ENCODE data around the gene ST7L. TPM values are rescaled to one million over a fixed set of nuclear protein-coding genes. Genes with fewer than 3 reads are reported as not detected.

ST7L gene
- total and polyA plus RNA-seq, 2 experiments from 2014 or later: 9.2 to 14.2 TPM

DNA sequence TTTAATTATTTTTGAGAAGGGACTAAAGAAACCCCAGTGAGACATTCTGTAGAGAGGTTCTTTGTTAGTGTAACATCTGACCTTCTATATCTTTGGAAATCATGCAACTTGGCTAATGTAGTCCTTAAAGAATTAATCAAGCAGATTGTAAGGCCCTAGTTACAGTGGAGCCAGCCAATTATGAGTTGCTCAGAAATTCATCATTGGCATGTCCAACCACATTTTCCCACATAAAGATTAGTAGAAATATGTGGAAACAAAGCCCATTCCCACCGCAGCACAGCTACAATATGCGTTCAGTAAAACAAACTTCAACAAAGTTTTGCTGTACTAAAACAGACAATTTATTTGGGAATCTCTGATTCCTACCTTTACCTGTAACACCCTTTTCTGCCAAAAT is 82.4 kb downstream of the ST7L start:
- no peaks in the 10 kb centered on the region for H4K20me1 ChIP-seq (ENCODE audit: insufficient read depth, poor library complexity, severe bottlenecking)
- H2AFZ ChIP-seq: no peak overlapping the region
- no peaks in the 10 kb centered on the region for H3K9me3 ChIP-seq (ENCODE audit: low read depth)
- H3K4me2 ChIP-seq: no peak overlapping the region
- H3K27me3 ChIP-seq: no peaks in the 10 kb centered on the region
- no peaks in the 10 kb centered on the region for H3K36me3 ChIP-seq (replicated peaks; ENCODE audit: insufficient read depth, low read depth)
- no peak for DNase-seq (ENCODE audit: low spot score)
- no peak overlapping the region for H3K27ac ChIP-seq
- no peaks in the 10 kb centered on the region for H3K9me2 ChIP-seq (replicated peaks; ENCODE audit: insufficient read depth)
- H3K4me1 ChIP-seq (ENCODE audit: insufficient read depth): no peaks in the 10 kb centered on the region
- WGBS (ENCODE audit: low lambda C conversion rate, missing lambda C conversion rate): 100% methylated on average over 2 of the region's 2 CpGs
- H3K4me3 ChIP-seq: no peak overlapping the region
- H3K79me2 ChIP-seq: no peaks in the 10 kb centered on the region
- no peak for TF ChIP-seq EZH2 (IDR thresholded peaks at IDR 0.05; ENCODE audit: borderline replicate concordance)
- TF ChIP-seq, protein P1, sequence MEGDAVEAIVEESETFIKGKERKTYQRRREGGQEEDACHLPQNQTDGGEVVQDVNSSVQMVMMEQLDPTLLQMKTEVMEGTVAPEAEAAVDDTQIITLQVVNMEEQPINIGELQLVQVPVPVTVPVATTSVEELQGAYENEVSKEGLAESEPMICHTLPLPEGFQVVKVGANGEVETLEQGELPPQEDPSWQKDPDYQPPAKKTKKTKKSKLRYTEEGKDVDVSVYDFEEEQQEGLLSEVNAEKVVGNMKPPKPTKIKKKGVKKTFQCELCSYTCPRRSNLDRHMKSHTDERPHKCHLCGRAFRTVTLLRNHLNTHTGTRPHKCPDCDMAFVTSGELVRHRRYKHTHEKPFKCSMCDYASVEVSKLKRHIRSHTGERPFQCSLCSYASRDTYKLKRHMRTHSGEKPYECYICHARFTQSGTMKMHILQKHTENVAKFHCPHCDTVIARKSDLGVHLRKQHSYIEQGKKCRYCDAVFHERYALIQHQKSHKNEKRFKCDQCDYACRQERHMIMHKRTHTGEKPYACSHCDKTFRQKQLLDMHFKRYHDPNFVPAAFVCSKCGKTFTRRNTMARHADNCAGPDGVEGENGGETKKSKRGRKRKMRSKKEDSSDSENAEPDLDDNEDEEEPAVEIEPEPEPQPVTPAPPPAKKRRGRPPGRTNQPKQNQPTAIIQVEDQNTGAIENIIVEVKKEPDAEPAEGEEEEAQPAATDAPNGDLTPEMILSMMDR (IDR thresholded peaks at IDR 0.05; ENCODE audit: poor library complexity): no peak
- TF ChIP-seq EZH2phosphoT487 (IDR thresholded peaks at IDR 0.05; ENCODE audit: low read depth, severe bottlenecking, unreplicated experiment): no peak

DNA sequence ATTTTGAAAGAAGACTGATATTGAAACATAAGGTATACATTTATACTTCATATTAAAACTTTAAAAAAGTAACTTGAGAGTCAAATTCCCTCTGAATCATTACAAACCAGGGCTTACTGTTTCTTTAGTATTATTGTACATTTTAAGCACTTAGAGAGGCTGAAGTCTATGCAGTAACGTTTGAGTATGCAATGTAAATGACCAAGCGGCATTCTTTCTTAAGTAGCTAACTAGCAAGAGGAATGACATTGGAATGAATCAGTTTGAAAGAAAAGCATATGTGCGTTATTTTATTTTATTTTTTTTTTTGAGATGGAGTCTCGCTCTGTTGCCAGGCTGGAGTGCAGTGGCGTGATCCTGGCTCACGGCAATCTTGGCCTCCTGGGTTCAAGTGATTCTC is 85.9 kb downstream of the ST7L start:
- Histone ChIP-seq H4K20me1 (ENCODE audit: insufficient read depth, poor library complexity, severe bottlenecking) (no peaks in the 10 kb centered on the region), H3K27ac (no peak overlapping the region), H3K27me3 (no peaks in the 10 kb centered on the region), H3K4me1 (ENCODE audit: insufficient read depth) (no peaks in the 10 kb centered on the region), H3K4me2 (no peak overlapping the region), H3K36me3 (replicated peaks; ENCODE audit: insufficient read depth, low read depth) (no peaks in the 10 kb centered on the region), H2AFZ (no peak overlapping the region), H3K9me2 (replicated peaks; ENCODE audit: insufficient read depth) (no peaks in the 10 kb centered on the region), H3K79me2 (no peaks in the 10 kb centered on the region), H3K9me3 (ENCODE audit: low read depth) (no peaks in the 10 kb centered on the region), H3K4me3 (no peak overlapping the region)
- TF ChIP-seq EZH2 (IDR thresholded peaks at IDR 0.05; ENCODE audit: borderline replicate concordance): no peak
- no peak for TF ChIP-seq EZH2phosphoT487 (IDR thresholded peaks at IDR 0.05; ENCODE audit: low read depth, severe bottlenecking, unreplicated experiment)
- TF ChIP-seq, protein P1 (IDR thresholded peaks at IDR 0.05; ENCODE audit: poor library complexity): no peak
- DNase-seq (ENCODE audit: low spot score): no peak
- 96% methylated on average over 6 of the region's 6 CpGs for WGBS (ENCODE audit: low lambda C conversion rate, missing lambda C conversion rate)

DNA sequence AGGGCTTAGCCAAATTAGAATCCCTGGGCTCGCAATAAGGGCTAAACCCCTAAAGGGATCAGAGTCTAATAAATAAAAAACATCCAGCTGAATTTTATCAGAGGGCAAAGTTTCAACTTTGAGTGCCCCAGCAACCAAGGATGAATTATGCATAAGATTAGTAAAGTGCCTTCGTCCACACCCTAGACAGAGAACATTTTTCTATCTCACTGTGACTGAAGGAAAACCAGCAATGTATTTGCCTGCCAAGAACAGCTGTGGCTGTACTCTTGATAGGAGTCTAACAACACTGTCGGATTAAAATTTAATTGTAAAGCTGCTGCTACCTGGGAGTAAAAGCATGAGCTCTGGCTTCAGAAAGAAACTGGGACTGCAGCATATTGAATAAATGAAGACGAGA is 86.9 kb downstream of the ST7L start:
- Histone ChIP-seq H2AFZ (no peak overlapping the region), H4K20me1 (ENCODE audit: insufficient read depth, poor library complexity, severe bottlenecking) (no peaks in the 10 kb centered on the region), H3K27me3 (no peaks in the 10 kb centered on the region), H3K4me2 (no peak overlapping the region), H3K27ac (no peak overlapping the region), H3K36me3 (replicated peaks; ENCODE audit: insufficient read depth, low read depth) (no peaks in the 10 kb centered on the region), H3K9me2 (replicated peaks; ENCODE audit: insufficient read depth) (no peaks in the 10 kb centered on the region), H3K9me3 (ENCODE audit: low read depth) (no peaks in the 10 kb centered on the region), H3K4me1 (ENCODE audit: insufficient read depth) (no peaks in the 10 kb centered on the region), H3K4me3 (no peak overlapping the region), H3K79me2 (no peaks in the 10 kb centered on the region)
- no peak for DNase-seq (ENCODE audit: low spot score)
- 90% methylated on average over 4 of the region's 4 CpGs for WGBS (ENCODE audit: low lambda C conversion rate, missing lambda C conversion rate)
- TF ChIP-seq EZH2 (IDR thresholded peaks at IDR 0.05; ENCODE audit: borderline replicate concordance) (no peak), EZH2phosphoT487 (IDR thresholded peaks at IDR 0.05; ENCODE audit: low read depth, severe bottlenecking, unreplicated experiment) (no peak)
- TF ChIP-seq, protein P1 (IDR thresholded peaks at IDR 0.05; ENCODE audit: poor library complexity): no peak

DNA sequence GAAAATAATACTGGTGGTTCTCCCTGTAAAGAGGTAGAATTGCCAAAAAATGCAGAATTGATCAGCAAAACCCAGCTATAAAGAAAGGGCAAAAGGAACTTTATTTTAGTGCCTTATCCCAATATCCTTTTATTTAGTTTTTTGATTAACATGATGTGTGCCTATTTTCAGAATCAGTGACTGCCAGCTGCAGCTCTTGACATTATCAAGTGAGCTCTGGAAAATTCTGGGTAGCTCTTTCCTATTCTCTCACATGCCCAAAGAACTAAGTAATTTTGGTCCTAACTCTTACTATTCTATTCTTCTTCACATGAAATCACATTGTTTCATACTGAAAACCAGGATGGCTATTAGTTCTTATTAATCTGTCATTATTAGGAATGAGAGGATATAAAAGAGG is 88.1 kb downstream of the ST7L start:
- TF ChIP-seq EZH2 (IDR thresholded peaks at IDR 0.05; ENCODE audit: borderline replicate concordance) (no peak), EZH2phosphoT487 (IDR thresholded peaks at IDR 0.05; ENCODE audit: low read depth, severe bottlenecking, unreplicated experiment) (no peak)
- TF ChIP-seq, protein P1 (IDR thresholded peaks at IDR 0.05; ENCODE audit: poor library complexity): no peak
- no peak overlapping the region for H2AFZ ChIP-seq
- H3K27me3 ChIP-seq: no peaks in the 10 kb centered on the region
- H3K27ac ChIP-seq: no peak overlapping the region
- H3K79me2 ChIP-seq: no peaks in the 10 kb centered on the region
- H3K9me3 ChIP-seq (ENCODE audit: low read depth): no peaks in the 10 kb centered on the region
- no peaks in the 10 kb centered on the region for H3K9me2 ChIP-seq (replicated peaks; ENCODE audit: insufficient read depth)
- no peaks in the 10 kb centered on the region for H3K4me1 ChIP-seq (ENCODE audit: insufficient read depth)
- DNase-seq (ENCODE audit: low spot score): no peak
- H3K36me3 ChIP-seq (replicated peaks; ENCODE audit: insufficient read depth, low read depth): no peaks in the 10 kb centered on the region
- H3K4me3 ChIP-seq: no peak overlapping the region
- no peak overlapping the region for H3K4me2 ChIP-seq
- no peaks in the 10 kb centered on the region for H4K20me1 ChIP-seq (ENCODE audit: insufficient read depth, poor library complexity, severe bottlenecking)
